Neutrophil (primary cell): ENCODE data around the gene HMCN2.

ENCODE experiments used
- H3K27ac ChIP-seq: fragments of 200-600 bp; sonication (generic); 2 replicates; pipeline ENCODE4 v1.5.1; 2016; ENCODE audit warnings: mild to moderate bottlenecking, moderate library complexity
- H3K27me3 ChIP-seq: fragments of 200-600 bp; sonication (generic); 2 replicates; pipeline ENCODE4 v1.6.0; 2016; ENCODE audit warnings: mild to moderate bottlenecking
- H3K36me3 ChIP-seq: fragments of 200-600 bp; sonication (generic); 2 replicates; pipeline ENCODE4 v1.5.1; 2017
- H3K4me1 ChIP-seq, 2 experiments: fragments of 200-600 bp in 1 of 2; sonication (generic) in 1 of 2; 1 replicate in 1 of 2; 2 replicates in 1 of 2; pipeline versions ENCODE4 v1.5.1 to v1.6.1; 2013 to 2016; ENCODE audit warnings: low read depth in 1 of 2, low read length in 1 of 2, mild to moderate bottlenecking in 1 of 2, moderate library complexity in 1 of 2; ENCODE audit not compliant: control insufficient read depth in 1 of 2, insufficient read depth in 1 of 2
- H3K4me3 ChIP-seq, 2 experiments: fragments of 200-600 bp in 1 of 2; sonication (generic) in 1 of 2; 1 replicate in 1 of 2; 2 replicates in 1 of 2; pipeline ENCODE4 v1.5.1; 2013 to 2016; ENCODE audit warnings: low read depth in 1 of 2, low read length in 1 of 2, mild to moderate bottlenecking in 1 of 2, moderate library complexity in 1 of 2
- H3K9me3 ChIP-seq: fragments of 200-600 bp; sonication (generic); 2 replicates; pipeline ENCODE4 v1.5.1; 2016
- TF ChIP-seq, protein P1 (sequence below): fragments of 200-600 bp; sonication (generic); IDR thresholded peaks from 2 replicates; pipeline ENCODE4 v1.5.1; 2016; ENCODE audit warnings: antibody characterized with exemption

Gene HMCN2

GRCh38 chr9:130407916-130408663 lies 142.5 kb downstream of the HMCN2 start:
- no peaks in the 10 kb centered on the region for H3K27me3 ChIP-seq
- no peaks in the 10 kb centered on the region for H3K9me3 ChIP-seq
- H3K27ac ChIP-seq, result no peak overlapping the region
- no peaks in the 10 kb centered on the region for H3K36me3 ChIP-seq
- no peak overlapping the region for H3K4me3 ChIP-seq
- no peaks in the 10 kb centered on the region for H3K4me1 ChIP-seq
- TF ChIP-seq, protein P1, sequence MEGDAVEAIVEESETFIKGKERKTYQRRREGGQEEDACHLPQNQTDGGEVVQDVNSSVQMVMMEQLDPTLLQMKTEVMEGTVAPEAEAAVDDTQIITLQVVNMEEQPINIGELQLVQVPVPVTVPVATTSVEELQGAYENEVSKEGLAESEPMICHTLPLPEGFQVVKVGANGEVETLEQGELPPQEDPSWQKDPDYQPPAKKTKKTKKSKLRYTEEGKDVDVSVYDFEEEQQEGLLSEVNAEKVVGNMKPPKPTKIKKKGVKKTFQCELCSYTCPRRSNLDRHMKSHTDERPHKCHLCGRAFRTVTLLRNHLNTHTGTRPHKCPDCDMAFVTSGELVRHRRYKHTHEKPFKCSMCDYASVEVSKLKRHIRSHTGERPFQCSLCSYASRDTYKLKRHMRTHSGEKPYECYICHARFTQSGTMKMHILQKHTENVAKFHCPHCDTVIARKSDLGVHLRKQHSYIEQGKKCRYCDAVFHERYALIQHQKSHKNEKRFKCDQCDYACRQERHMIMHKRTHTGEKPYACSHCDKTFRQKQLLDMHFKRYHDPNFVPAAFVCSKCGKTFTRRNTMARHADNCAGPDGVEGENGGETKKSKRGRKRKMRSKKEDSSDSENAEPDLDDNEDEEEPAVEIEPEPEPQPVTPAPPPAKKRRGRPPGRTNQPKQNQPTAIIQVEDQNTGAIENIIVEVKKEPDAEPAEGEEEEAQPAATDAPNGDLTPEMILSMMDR, result no peak

DNA sequence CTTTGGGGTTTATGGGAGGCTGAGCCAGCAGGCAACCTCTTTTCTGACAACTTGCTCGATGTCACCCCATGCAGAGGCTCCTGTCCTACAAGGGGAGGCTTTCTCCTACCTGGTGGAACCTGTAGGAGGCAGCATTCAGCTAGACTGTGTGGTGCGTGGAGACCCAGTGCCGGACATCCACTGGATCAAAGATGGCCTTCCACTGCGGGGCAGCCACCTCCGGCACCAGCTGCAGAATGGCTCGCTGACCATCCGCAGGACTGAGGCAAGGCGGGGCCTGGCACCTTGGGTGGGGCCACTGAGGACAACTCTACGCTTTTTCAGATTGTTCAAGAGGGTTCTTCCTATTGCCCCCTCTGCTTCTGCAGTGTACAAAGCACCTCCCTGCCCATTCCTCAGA lies 143.1 kb downstream of the HMCN2 start:
- Histone ChIP-seq H3K9me3 (no peaks in the 10 kb centered on the region), H3K4me1 (no peaks in the 10 kb centered on the region), H3K27me3 (no peaks in the 10 kb centered on the region), H3K36me3 (no peaks in the 10 kb centered on the region), H3K27ac (no peak overlapping the region), H3K4me3 (no peak overlapping the region)
- TF ChIP-seq, protein P1, result no peak

GRCh38 chr9:130409246-130409645 lies 143.7 kb downstream of the HMCN2 start:
- Histone ChIP-seq H3K27ac (no peak overlapping the region), H3K36me3 (no peaks in the 10 kb centered on the region), H3K4me1 (no peaks in the 10 kb centered on the region), H3K4me3 (no peak overlapping the region), H3K9me3 (no peaks in the 10 kb centered on the region), H3K27me3 (no peaks in the 10 kb centered on the region)
- TF ChIP-seq, protein P1, result no peak

GRCh38 chr9:130410443-130410842 lies 144.9 kb downstream of the HMCN2 start:
- Histone ChIP-seq H3K9me3 (no peaks in the 10 kb centered on the region), H3K27me3 (no peaks in the 10 kb centered on the region), H3K4me1 (no peaks in the 10 kb centered on the region), H3K4me3 (no peak overlapping the region), H3K36me3 (no peaks in the 10 kb centered on the region), H3K27ac (no peak overlapping the region)
- TF ChIP-seq, protein P1, result no peak

- no peaks in the 10 kb centered on the region for H3K27me3 ChIP-seq
- H3K36me3 ChIP-seq, result no peaks in the 10 kb centered on the region
- no peak overlapping the region for H3K4me3 ChIP-seq
- H3K4me1 ChIP-seq, result no peaks in the 10 kb centered on the region
- H3K9me3 ChIP-seq, result no peaks in the 10 kb centered on the region
- TF ChIP-seq, protein P1, result no peak
- no peak overlapping the region for H3K27ac ChIP-seq
These were observed 146.0 kb downstream of the HMCN2 start for GRCh38 chr9:130411566-130411915.
